SK-N-SH treated with all-trans-retinoic acid at 6 μM for 48 hours (cell line): Measurements from ENCODE around the gene DNAL1.

Experiments used
- ATAC-seq: fragments of 200-7000 bp; cut with Tn5 transposase; 3 replicates; pipeline ENCODE4 v1.9.1; 2020; ENCODE audit warnings: mild to moderate bottlenecking, moderate library complexity
- ARNTL ChIP-seq: fragments of 450-650 bp; formaldehyde crosslinking; IDR thresholded peaks from 2 replicates; pipeline ENCODE4 v1.5.0; 2020; ENCODE audit warnings: low read depth, mild to moderate bottlenecking, moderate library complexity, borderline replicate concordance
- BACH2 ChIP-seq: fragments of 250-450 bp; sonication (Bioruptor Pico); IDR thresholded peaks from 2 replicates; pipeline ENCODE4 v1.9.0; 2021; ENCODE audit warnings: mild to moderate bottlenecking, borderline replicate concordance
- CSDC2 ChIP-seq: fragments of 250-450 bp; sonication (Bioruptor Pico); IDR thresholded peaks from 2 replicates; pipeline ENCODE4 v1.5.0; 2020; ENCODE audit warnings: mild to moderate bottlenecking, moderate library complexity
- ESRRG ChIP-seq: fragments of 250-450 bp; sonication (Bioruptor Pico); IDR thresholded peaks from 2 replicates; pipeline ENCODE4 v1.6.1; 2021; ENCODE audit warnings: mild to moderate bottlenecking
- GLIS3 ChIP-seq: fragments of 250-450 bp; sonication (Bioruptor Pico); IDR thresholded peaks from 2 replicates; pipeline ENCODE4 v1.5.0; 2020; ENCODE audit warnings: mild to moderate bottlenecking, moderate library complexity
- ISL1 ChIP-seq: fragments of 250-450 bp; sonication (Bioruptor Pico); IDR thresholded peaks from 2 replicates; pipeline ENCODE4 v2.1.2; 2022; ENCODE audit warnings: mild to moderate bottlenecking, moderate library complexity
- PPARA ChIP-seq: fragments of 250-450 bp; sonication (Bioruptor Pico); IDR thresholded peaks from 2 replicates; pipeline ENCODE4 v1.5.0; 2020; ENCODE audit warnings: mild to moderate bottlenecking, borderline replicate concordance
- RARB ChIP-seq: fragments of 250-450 bp; sonication (Bioruptor Pico); IDR thresholded peaks from 2 replicates; pipeline ENCODE4 v1.8.0; 2021; ENCODE audit warnings: mild to moderate bottlenecking, moderate library complexity
- SNAI2 ChIP-seq: fragments of 250-450 bp; sonication (Bioruptor Pico); IDR thresholded peaks from 2 replicates; pipeline ENCODE4 v1.5.0; 2020; ENCODE audit warnings: mild to moderate bottlenecking, moderate library complexity
- TCF4 ChIP-seq: fragments of 250-450 bp; sonication (Bioruptor Pico); IDR thresholded peaks from 2 replicates; pipeline ENCODE4 v1.8.0; 2021; ENCODE audit warnings: mild to moderate bottlenecking, moderate library complexity, borderline replicate concordance
- TOX ChIP-seq: fragments of 250-450 bp; sonication (Bioruptor Pico); IDR thresholded peaks from 2 replicates; pipeline ENCODE4 v1.8.0; 2021; ENCODE audit warnings: mild to moderate bottlenecking, moderate library complexity, borderline replicate concordance
- ZC3H10 ChIP-seq: fragments of 250-450 bp; sonication (Bioruptor Pico); IDR thresholded peaks from 2 replicates; pipeline ENCODE4 v1.5.1; 2021; ENCODE audit warnings: mild to moderate bottlenecking, moderate library complexity
- ZFP30 ChIP-seq: fragments of 450-650 bp; formaldehyde crosslinking; IDR thresholded peaks from 2 replicates; pipeline ENCODE4 v1.5.0; 2022; ENCODE audit warnings: mild to moderate bottlenecking, moderate library complexity
- ZNF565 ChIP-seq: fragments of 450-650 bp; formaldehyde crosslinking; conservative IDR thresholded peaks from 2 replicates; pipeline ENCODE4 v1.5.0; 2020; ENCODE audit warnings: low read depth, mild to moderate bottlenecking, moderate library complexity
- ZNF70 ChIP-seq: fragments of 450-650 bp; formaldehyde crosslinking; IDR thresholded peaks from 2 replicates; pipeline ENCODE4 v1.5.0; 2020; ENCODE audit warnings: mild to moderate bottlenecking, moderate library complexity
- ZNF8 ChIP-seq: fragments of 450-650 bp; formaldehyde crosslinking; IDR thresholded peaks from 2 replicates; pipeline ENCODE4 v1.5.0; 2020; ENCODE audit warnings: mild to moderate bottlenecking, moderate library complexity
- TF ChIP-seq, protein P1 (sequence below): fragments of 250-450 bp; sonication (Bioruptor Pico); IDR thresholded peaks from 2 replicates; pipeline ENCODE4 v1.8.0; 2020; ENCODE audit warnings: mild to moderate bottlenecking, moderate library complexity, borderline replicate concordance
- TF ChIP-seq, protein P2 (sequence below): fragments of 250-450 bp; sonication (Bioruptor Pico); IDR thresholded peaks from 2 replicates; pipeline ENCODE4 v1.5.1; 2020; ENCODE audit warnings: low read depth, mild to moderate bottlenecking, moderate library complexity
- TF ChIP-seq, protein P3 (sequence below): fragments of 250-450 bp; sonication (Bioruptor Pico); IDR thresholded peaks from 2 replicates; pipeline ENCODE4 v1.8.0; 2021; ENCODE audit warnings: low read depth, mild to moderate bottlenecking, moderate library complexity, borderline replicate concordance
- TF ChIP-seq, protein P4 (sequence below): fragments of 250-450 bp; sonication (Bioruptor Pico); IDR thresholded peaks from 2 replicates; pipeline ENCODE4 v1.5.1; 2021; ENCODE audit warnings: mild to moderate bottlenecking, moderate library complexity

The DNAL1 gene

DNA sequence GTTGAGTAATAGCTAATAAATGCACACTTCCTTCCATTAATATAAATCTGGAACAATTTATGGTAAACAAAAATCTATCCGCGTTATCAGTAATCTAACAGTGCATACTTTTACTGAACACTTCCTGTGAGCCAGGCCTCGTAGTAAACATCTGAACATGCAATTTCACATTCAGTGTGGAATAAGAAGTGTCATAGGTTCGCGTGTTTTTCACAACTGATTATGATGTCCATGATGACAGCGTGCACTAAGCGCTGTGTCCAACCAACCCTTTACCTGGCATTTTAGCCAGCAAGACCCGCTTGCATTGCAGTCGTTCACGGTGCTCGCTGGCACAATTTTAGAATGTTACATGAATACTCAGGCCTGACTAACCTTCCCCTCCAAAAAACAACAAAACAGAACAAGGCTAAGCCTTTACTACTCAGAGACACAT is 67.3 kb downstream of the DNAL1 start:
- peak; percentile 9 for ATAC-seq
- TF ChIP-seq ZFP30 (CRISPR knock-in tag) = no peak

DNA sequence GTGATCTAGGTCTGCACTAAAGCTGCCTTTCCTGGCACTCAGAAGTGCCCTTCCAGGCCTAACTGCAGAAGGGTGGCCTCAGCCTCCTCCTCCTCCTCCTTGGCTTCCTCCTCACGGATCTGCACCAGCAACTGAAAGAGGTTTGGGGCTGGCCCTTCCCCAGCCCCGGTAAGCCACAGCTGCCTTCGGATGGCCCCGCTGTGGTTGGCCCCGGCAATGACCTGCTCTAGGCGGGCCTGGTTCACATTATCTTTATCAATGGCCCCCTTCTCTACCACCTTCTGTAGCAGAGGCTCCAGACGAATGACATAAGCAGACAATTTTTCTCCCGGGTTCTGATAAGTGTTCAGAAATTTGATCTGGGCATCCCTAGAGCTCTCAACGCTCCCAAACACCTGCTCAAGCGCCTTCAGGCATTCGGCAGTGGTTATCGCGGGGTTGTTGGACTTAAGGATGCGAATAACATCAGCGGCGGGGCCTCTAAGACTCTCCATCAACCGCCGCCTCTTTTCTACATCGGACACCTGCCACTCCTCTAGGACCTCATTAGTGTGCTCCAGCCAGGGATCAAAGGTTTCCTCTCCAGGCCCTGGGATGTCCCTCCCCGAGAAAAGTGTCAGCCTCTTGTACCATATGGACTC is 67.9 kb downstream of the DNAL1 start:
- TF ChIP-seq ZC3H10 (no peak), ZFP30 (CRISPR knock-in tag) (no peak), TCF4 (CRISPR knock-in tag) (no peak), RARB (CRISPR knock-in tag) (no peak)
- TF ChIP-seq, protein P1, sequence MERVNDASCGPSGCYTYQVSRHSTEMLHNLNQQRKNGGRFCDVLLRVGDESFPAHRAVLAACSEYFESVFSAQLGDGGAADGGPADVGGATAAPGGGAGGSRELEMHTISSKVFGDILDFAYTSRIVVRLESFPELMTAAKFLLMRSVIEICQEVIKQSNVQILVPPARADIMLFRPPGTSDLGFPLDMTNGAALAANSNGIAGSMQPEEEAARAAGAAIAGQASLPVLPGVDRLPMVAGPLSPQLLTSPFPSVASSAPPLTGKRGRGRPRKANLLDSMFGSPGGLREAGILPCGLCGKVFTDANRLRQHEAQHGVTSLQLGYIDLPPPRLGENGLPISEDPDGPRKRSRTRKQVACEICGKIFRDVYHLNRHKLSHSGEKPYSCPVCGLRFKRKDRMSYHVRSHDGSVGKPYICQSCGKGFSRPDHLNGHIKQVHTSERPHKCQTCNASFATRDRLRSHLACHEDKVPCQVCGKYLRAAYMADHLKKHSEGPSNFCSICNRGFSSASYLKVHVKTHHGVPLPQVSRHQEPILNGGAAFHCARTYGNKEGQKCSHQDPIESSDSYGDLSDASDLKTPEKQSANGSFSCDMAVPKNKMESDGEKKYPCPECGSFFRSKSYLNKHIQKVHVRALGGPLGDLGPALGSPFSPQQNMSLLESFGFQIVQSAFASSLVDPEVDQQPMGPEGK (CRISPR knock-in tag) = no peak
- TF ChIP-seq, protein P2, sequence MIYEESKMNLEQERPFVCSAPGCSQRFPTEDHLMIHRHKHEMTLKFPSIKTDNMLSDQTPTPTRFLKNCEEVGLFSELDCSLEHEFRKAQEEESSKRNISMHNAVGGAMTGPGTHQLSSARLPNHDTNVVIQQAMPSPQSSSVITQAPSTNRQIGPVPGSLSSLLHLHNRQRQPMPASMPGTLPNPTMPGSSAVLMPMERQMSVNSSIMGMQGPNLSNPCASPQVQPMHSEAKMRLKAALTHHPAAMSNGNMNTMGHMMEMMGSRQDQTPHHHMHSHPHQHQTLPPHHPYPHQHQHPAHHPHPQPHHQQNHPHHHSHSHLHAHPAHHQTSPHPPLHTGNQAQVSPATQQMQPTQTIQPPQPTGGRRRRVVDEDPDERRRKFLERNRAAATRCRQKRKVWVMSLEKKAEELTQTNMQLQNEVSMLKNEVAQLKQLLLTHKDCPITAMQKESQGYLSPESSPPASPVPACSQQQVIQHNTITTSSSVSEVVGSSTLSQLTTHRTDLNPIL = no peak
- ATAC-seq = peak; percentile 48

DNA sequence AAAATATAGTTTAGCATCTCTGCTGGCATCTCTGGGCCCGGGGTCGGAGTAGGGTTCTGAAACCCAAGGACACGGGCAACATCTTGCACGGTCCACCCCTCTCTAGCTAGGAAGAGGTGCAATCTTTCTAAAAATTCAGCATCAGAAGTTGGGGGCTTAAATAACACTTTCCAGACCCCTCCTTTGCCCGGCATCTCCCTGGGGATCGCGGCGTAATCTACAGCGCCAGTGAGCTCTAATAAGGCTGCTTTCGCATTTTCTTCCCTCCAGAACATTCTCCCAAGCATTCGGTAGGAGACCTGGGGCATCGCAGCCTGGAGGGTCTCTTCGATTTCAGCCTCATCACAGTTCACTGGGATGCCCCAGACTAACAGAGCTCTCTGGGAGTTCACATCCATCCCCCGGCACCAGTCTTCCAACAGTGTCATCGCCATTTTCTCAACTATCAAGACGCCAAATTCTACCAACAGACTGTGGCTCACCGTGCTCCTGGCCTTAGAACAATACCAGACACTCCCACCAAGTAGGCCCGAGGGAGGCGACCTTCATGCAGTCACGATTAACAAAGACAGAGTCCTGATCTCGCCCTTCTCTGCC is 68.5 kb downstream of the DNAL1 start:
- TF ChIP-seq CSDC2 (no peak), ZNF70 (no peak), TCF4 (CRISPR knock-in tag) (no peak), ESRRG (CRISPR knock-in tag) (no peak), BACH2 (no peak), ZNF565 (CRISPR knock-in tag) (no peak), PPARA (no peak), ZC3H10 (no peak), ZNF8 (no peak), ISL1 (CRISPR knock-in tag) (no peak)
- TF ChIP-seq, protein P2 = no peak
- TF ChIP-seq, protein P1 (CRISPR knock-in tag) = no peak
- TF ChIP-seq, protein P3, sequence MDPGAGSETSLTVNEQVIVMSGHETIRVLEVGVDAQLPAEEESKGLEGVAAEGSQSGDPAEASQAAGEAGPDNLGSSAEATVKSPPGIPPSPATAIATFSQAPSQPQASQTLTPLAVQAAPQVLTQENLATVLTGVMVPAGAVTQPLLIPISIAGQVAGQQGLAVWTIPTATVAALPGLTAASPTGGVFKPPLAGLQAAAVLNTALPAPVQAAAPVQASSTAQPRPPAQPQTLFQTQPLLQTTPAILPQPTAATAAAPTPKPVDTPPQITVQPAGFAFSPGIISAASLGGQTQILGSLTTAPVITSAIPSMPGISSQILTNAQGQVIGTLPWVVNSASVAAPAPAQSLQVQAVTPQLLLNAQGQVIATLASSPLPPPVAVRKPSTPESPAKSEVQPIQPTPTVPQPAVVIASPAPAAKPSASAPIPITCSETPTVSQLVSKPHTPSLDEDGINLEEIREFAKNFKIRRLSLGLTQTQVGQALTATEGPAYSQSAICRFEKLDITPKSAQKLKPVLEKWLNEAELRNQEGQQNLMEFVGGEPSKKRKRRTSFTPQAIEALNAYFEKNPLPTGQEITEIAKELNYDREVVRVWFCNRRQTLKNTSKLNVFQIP (CRISPR knock-in tag) = no peak
- ATAC-seq = peak; percentile 12

DNA sequence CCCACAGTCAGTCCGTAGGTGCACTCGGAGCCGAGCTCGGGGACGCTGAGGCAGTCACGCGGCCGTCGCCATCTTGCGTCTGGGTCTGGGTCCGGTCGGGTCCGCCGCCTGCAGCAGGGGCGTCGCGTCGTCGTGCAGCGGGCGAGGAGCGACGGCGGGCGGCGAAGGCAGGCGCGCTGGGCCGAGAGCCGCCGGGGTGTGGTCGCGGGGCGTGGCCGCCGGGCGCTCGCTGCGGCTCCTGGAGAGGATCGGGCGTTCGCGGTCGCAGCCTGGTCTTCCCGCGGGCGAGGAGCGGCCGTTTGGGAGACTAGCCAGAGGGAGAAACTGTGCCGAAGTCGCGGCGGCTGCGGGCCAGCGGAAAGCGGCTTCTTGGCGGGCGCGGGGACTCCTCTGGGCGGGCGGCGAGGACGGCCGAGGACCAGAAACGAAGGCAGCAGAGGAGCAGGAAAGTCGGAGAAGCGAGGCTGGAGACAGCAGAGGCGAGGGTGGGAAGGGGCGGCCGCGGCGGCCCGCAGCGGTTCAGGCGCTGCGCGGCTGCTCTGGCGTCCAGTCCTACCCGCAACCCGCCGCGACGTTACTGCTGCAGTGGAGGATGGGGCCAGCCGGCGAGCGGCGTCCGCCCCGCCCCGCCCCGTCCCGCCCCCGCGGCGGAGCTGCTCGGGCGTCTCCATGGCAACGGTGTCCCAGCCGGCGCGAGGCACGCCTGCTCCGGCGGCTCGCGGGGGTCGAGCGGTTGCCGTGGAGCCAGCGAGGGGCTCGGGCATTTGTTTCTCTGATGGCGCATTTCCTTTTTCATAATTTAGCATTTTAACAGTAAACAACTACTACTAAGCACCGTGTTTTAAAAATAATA is 69.2 kb downstream of the DNAL1 start, which contains the start of gene PNMA1:
TSS of gene PNMA1 (minus strand) at position 582 of the 853 bp plus-strand sequence. CDS start 745 bp downstream, outside the sequence.
- TF ChIP-seq SNAI2 (CRISPR knock-in tag) (no peak), ZFP30 (CRISPR knock-in tag) (no peak), ISL1 (CRISPR knock-in tag) (no peak), ZNF565 (CRISPR knock-in tag) (no peak), TOX (no peak), GLIS3 (CRISPR knock-in tag) (no peak), ESRRG (CRISPR knock-in tag) (no peak), ARNTL (CRISPR knock-in tag) (no peak), ZNF70 (no peak)
- TF ChIP-seq, protein P1 (CRISPR knock-in tag) = no peak
- TF ChIP-seq, protein P4, sequence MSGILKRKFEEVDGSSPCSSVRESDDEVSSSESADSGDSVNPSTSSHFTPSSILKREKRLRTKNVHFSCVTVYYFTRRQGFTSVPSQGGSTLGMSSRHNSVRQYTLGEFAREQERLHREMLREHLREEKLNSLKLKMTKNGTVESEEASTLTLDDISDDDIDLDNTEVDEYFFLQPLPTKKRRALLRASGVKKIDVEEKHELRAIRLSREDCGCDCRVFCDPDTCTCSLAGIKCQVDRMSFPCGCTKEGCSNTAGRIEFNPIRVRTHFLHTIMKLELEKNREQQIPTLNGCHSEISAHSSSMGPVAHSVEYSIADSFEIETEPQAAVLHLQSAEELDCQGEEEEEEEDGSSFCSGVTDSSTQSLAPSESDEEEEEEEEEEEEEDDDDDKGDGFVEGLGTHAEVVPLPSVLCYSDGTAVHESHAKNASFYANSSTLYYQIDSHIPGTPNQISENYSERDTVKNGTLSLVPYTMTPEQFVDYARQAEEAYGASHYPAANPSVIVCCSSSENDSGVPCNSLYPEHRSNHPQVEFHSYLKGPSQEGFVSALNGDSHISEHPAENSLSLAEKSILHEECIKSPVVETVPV (CRISPR knock-in tag) = no peak
- ATAC-seq = peak; percentile 79
